ENCODE measurements around the gene NR1H4. TPM values are rescaled to one million over a fixed set of nuclear protein-coding genes. Genes with fewer than 3 reads are reported as not detected.

NR1H4 gene
- total and polyA plus RNA-seq, 2 of the 8 experiments (the other 6 are each of a cell fraction or from before 2014, with no cell fraction given) = not detected

- no peak for TF ChIP-seq JUN (IDR thresholded peaks at IDR 0.05; ENCODE audit: low read depth, low read length)
- TF ChIP-seq CHD2 (IDR thresholded peaks at IDR 0.05; ENCODE audit: low read length) = no peak
- no peak for TF ChIP-seq SP2 (IDR thresholded peaks at IDR 0.05; ENCODE audit: low read length)
- no peak for TF ChIP-seq USF2 (IDR thresholded peaks at IDR 0.05; ENCODE audit: low read length)
- TF ChIP-seq RBBP5 (IDR thresholded peaks at IDR 0.05; ENCODE audit: borderline replicate concordance, low read depth, low read length) = no peak
- no peak for TF ChIP-seq TEAD4 (IDR thresholded peaks at IDR 0.05; ENCODE audit: low read depth, low read length)
These were observed 37.7 kb upstream of the NR1H4 start (continued) for GRCh38 chr12:100435957-100436356.

Data from H1 (cell line).